CD14-positive monocyte (primary cell): ENCODE results near the gene TIGD3. TPM values are rescaled to one million over a fixed set of nuclear protein-coding genes. Genes with fewer than 3 reads are reported as not detected.

Experiments used
- DNase-seq, 3 donors: peaks; one replicate each; pipeline ENCODE4 v3.0.0-alpha.2; 2011 to 2022
- H2AFZ ChIP-seq: 2 replicates; pipeline ENCODE4 v1.6.0; 2012; ENCODE audit warnings: mild to moderate bottlenecking, low read depth, low read length, inconsistent platforms; ENCODE audit not compliant: insufficient read depth, poor library complexity, severe bottlenecking
- H3K27ac ChIP-seq, 2 donors: 1 replicate in 1 of 2; 2 replicates in 1 of 2; pipeline ENCODE4 v1.5.1; 2012 to 2013; ENCODE audit warnings: low read length in 2 of 2, control low read depth in 1 of 2, inconsistent platforms in 1 of 2, low read depth in 1 of 2, mild to moderate bottlenecking in 1 of 2
- H3K27me3 ChIP-seq, 2 donors: one replicate each; pipeline versions ENCODE4 v1.6.0 to v1.6.1; 2011 to 2013; ENCODE audit warnings: low read length in 2 of 2; ENCODE audit not compliant: control insufficient read depth in 2 of 2, insufficient read depth in 2 of 2
- H3K36me3 ChIP-seq, 2 donors: replicated peaks in 1 of 2; 1 replicate in 1 of 2; 2 replicates in 1 of 2; pipeline versions ENCODE4 v1.5.1 to v1.6.1; 2012 to 2013; ENCODE audit warnings: low read length in 2 of 2, control low read depth in 1 of 2, inconsistent platforms in 1 of 2, mild to moderate bottlenecking in 1 of 2; ENCODE audit not compliant: insufficient read depth in 2 of 2, control insufficient read depth in 1 of 2
- H3K4me1 ChIP-seq, 2 donors: 1 replicate in 1 of 2; 2 replicates in 1 of 2; pipeline versions ENCODE4 v1.5.1 to v1.6.1; 2012 to 2013; ENCODE audit warnings: low read length in 2 of 2, control low read depth in 1 of 2, inconsistent platforms in 1 of 2, mild to moderate bottlenecking in 1 of 2, moderate library complexity in 1 of 2; ENCODE audit not compliant: insufficient read depth in 2 of 2, control insufficient read depth in 1 of 2
- H3K4me2 ChIP-seq: replicated peaks from 2 replicates; pipeline ENCODE3; 2012; ENCODE audit warnings: low read length, moderate library complexity, mild to moderate bottlenecking; ENCODE audit not compliant: poor library complexity, severe bottlenecking; ENCODE audit errors: extremely low read depth
- H3K4me3 ChIP-seq, 3 experiments: fragments of 200-600 bp in 1 of 3; sonication (generic) in 1 of 3; replicated peaks in 1 of 3; 1 replicate in 2 of 3; 2 replicates in 1 of 3; pipeline ENCODE4 v1.5.1; 2011 to 2013; ENCODE audit warnings: low read length in 3 of 3, mild to moderate bottlenecking in 3 of 3, control low read depth in 2 of 3, low read depth in 2 of 3, inconsistent platforms in 1 of 3, moderate library complexity in 1 of 3
- H3K79me2 ChIP-seq: 2 replicates; pipeline ENCODE4 v1.6.0; 2012; ENCODE audit warnings: mild to moderate bottlenecking, control low read depth, inconsistent platforms, low read length, moderate library complexity; ENCODE audit not compliant: insufficient read depth
- H3K9ac ChIP-seq: 2 replicates; pipeline ENCODE4 v1.6.0; 2017; ENCODE audit warnings: low read length, mild to moderate bottlenecking; ENCODE audit not compliant: insufficient read depth, poor library complexity, severe bottlenecking
- H3K9me3 ChIP-seq, 2 donors: replicated peaks in 1 of 2; 1 replicate in 1 of 2; 2 replicates in 1 of 2; pipeline versions ENCODE4 v1.5.1 to v1.6.1; 2012 to 2013; ENCODE audit warnings: low read length in 2 of 2, control low read depth in 1 of 2; ENCODE audit not compliant: control insufficient read depth in 1 of 2, insufficient read depth in 1 of 2
- H4K20me1 ChIP-seq: 2 replicates; pipeline ENCODE4 v1.6.0; 2012; ENCODE audit warnings: mild to moderate bottlenecking, low read length, control low read depth, moderate library complexity; ENCODE audit not compliant: insufficient read depth
- H3K27ac Mint-ChIP-seq, 7 donors: one replicate each; pipeline ENCODE4 v1.8.0; 2020; ENCODE audit warnings: mild to moderate bottlenecking in 7 of 7, mixed read lengths in 7 of 7, moderate library complexity in 6 of 7, inconsistent platforms in 2 of 7
- H3K27me3 Mint-ChIP-seq, 3 donors: one replicate each; pipeline ENCODE4 v1.8.0; 2021 to 2022; ENCODE audit warnings: low read depth in 3 of 3, mild to moderate bottlenecking in 3 of 3, mixed read lengths in 3 of 3, moderate library complexity in 3 of 3, inconsistent platforms in 1 of 3
- H3K36me3 Mint-ChIP-seq, 2 donors: one replicate each; pipeline ENCODE4 v1.8.0; 2020; ENCODE audit warnings: mixed read lengths in 2 of 2, inconsistent platforms in 1 of 2, mild to moderate bottlenecking in 1 of 2
- H3K4me1 Mint-ChIP-seq: one replicate; pipeline ENCODE4 v1.8.0; 2020; ENCODE audit warnings: mild to moderate bottlenecking, mixed read lengths
- H3K4me3 Mint-ChIP-seq, 2 donors: one replicate each; pipeline ENCODE4 v1.8.0; 2020; ENCODE audit warnings: mild to moderate bottlenecking in 2 of 2, mixed read lengths in 2 of 2, moderate library complexity in 1 of 2
- H3K9me3 Mint-ChIP-seq, 7 donors: one replicate each; pipeline ENCODE4 v1.8.0; 2020 to 2022; ENCODE audit warnings: mixed read lengths in 7 of 7, mild to moderate bottlenecking in 6 of 7, moderate library complexity in 6 of 7, inconsistent platforms in 2 of 7
- CTCF ChIP-seq: fragments of 200-600 bp; IDR thresholded peaks from one replicate; pipeline ENCODE4 v1.8.0; 2022; ENCODE audit warnings: antibody characterized with exemption, mild to moderate bottlenecking
- WGBS: methylation state at CpG from one replicate; pipeline ENCODE4 v1.1.5; 2013; ENCODE audit warnings: missing lambda C conversion rate; ENCODE audit not compliant: insufficient coverage; 5-methylcytosine and 5-hydroxymethylcytosine counted together
- intact Hi-C, 2 donors: fragments of 100-400 bp; cut with micrococcal nuclease; formaldehyde crosslinking; loops; one replicate each; pipeline versions ENCODE4 v1.15.0 to v1.15.1; 2023
- polyA plus RNA-seq, 3 donors: library from polyadenylated mRNA; depleted of rRNA in 1 of 3; unstranded in 2 of 3; stranded (reverse) in 1 of 3; fragments of 300-500 nt in 2 of 3; fragments of >200 nt in 1 of 3; fragmentation: Illumina TruSeq in 2 of 3; gene quantifications; 1 replicate in 2 of 3; 2 replicates in 1 of 3; pipeline ENCODE4 v1.2.3, GENCODE V29; 2012 to 2021

TIGD3 gene
- polyA plus RNA-seq, 3 donors: 1.7 to 3.7 (median 2.8) TPM

- no peaks in the 10 kb centered on the region for H4K20me1 ChIP-seq
- H3K79me2 ChIP-seq: peaks cover 14% of the 10 kb centered on the region
- no peak overlapping the region for H3K9ac ChIP-seq
- no peak for TF ChIP-seq CTCF
- peaks cover 2 to 4% (median 2%) of the 10 kb centered on the region in 3 donors for H3K27me3 Mint-ChIP-seq
- intact Hi-C loops: no loop called here
- no peak for DNase-seq
- peaks cover 0 to 2% (median 0%) of the 10 kb centered on the region in 7 donors for H3K9me3 Mint-ChIP-seq
- no peaks in the 10 kb centered on the region for H3K27me3 ChIP-seq
- no peaks in the 10 kb centered on the region for H3K9me3 ChIP-seq
- no peak overlapping the region for H3K4me2 ChIP-seq
- H3K27ac ChIP-seq: no peak overlapping the region
- peak overlapping the region in 2 of 7 donors; percentile 37 to 77 for H3K27ac Mint-ChIP-seq
- no peak overlapping the region for H3K4me3 Mint-ChIP-seq
- H3K36me3 Mint-ChIP-seq: peaks cover 3 to 5% of the 10 kb centered on the region in 2 donors
- H3K4me1 ChIP-seq: peaks cover 28 to 37% of the 10 kb centered on the region in 2 donors
- H2AFZ ChIP-seq: no peak overlapping the region
- no peak overlapping the region for H3K4me3 ChIP-seq
- WGBS: 80% methylated on average over 7 of the region's 8 CpGs
- H3K4me1 Mint-ChIP-seq: peaks cover 27% of the 10 kb centered on the region
- H3K36me3 ChIP-seq: no peaks in the 10 kb centered on the region
Observed at GRCh38 chr11:65377036-65377435, 22.5 kb downstream of the TIGD3 start.

GRCh38 chr11:65377777-65378176, 23.2 kb downstream of the TIGD3 start:
- intact Hi-C loops: no loop called here
- H3K9ac ChIP-seq: peak overlapping the region; percentile 31
- H3K27me3 ChIP-seq: no peaks in the 10 kb centered on the region
- Mint-ChIP-seq H3K4me3 (no peak overlapping the region), H3K9me3 (peaks cover 0 to 2% (median 0%) of the 10 kb centered on the region in 7 donors), H3K27me3 (peaks cover 2 to 3% (median 2%) of the 10 kb centered on the region in 3 donors), H3K27ac (peak overlapping the region; percentile 73 to 91 (median 85)), H3K4me1 (peaks cover 31% of the 10 kb centered on the region), H3K36me3 (peaks cover 3 to 5% of the 10 kb centered on the region in 2 donors)
- H3K4me1 ChIP-seq: peaks cover 34 to 42% of the 10 kb centered on the region in 2 donors
- WGBS: 84% methylated on average over 7 of the region's 8 CpGs
- peak overlapping the region; percentile 73 for H2AFZ ChIP-seq
- no peaks in the 10 kb centered on the region for H3K9me3 ChIP-seq
- no peaks in the 10 kb centered on the region for H3K36me3 ChIP-seq
- no peak for DNase-seq
- peak overlapping the region; percentile 47 to 76 for H3K27ac ChIP-seq
- TF ChIP-seq CTCF: no peak
- peaks cover 14% of the 10 kb centered on the region for H3K79me2 ChIP-seq
- peak overlapping the region; percentile 43 for H3K4me2 ChIP-seq
- H3K4me3 ChIP-seq: peak overlapping the region in 1 of 3 experiments; percentile 6
- H4K20me1 ChIP-seq: no peaks in the 10 kb centered on the region
